GF-D8 (cell line): ENCODE results near the gene CLDN15.

Source experiments
- DNase-seq: peaks from one replicate; lab custom pipeline; 2025; lab: John Stamatoyannopoulos, UW

CLDN15 gene

DNA sequence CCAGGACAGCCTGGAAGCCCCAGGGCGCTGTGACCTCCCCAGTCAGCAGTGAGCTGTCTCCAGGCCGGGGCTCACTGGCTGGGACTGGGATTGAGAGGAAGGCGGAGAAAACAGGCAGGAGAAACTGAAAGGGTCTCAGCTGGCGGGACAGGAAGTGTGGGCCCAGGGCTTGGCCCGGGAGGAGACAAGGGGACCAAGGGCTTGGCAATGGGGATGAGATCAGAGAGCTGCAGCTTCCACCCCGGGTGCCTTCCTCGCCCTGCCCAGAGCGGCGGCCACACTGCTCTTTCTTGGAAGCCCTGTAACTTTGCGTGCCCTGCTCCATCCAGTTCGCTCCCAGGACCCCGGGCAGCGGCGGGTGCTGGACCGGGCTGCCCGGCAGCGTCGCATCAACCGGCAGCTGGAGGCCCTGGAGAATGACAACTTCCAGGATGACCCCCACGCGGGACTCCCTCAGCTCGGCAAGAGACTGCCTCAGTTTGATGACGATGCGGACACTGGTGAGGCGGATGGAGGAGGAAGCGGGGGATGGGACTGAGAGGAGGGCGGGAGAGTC, 15.2 kb downstream of the CLDN15 start:
- no peak for DNase-seq

DNA sequence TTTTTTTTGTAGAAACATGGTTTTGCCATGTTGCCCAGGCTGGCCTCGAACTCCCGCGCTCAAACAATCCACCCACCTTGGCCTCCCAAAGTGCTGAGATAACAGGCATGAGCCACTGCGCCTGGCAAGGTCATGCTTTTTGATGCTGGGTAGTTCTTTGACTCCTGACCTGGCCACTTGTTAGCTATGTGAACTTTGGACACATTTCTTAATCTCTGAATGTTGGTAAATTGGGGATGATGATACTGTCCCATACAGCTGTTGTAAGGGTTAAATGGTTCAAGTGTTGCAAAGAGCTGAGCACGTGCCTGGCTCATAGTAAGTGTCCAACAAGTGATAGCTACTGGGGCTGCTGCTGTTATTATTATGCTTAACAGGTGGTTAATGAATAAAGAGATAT, 17.3 kb downstream of the CLDN15 start:
- no peak for DNase-seq

DNA sequence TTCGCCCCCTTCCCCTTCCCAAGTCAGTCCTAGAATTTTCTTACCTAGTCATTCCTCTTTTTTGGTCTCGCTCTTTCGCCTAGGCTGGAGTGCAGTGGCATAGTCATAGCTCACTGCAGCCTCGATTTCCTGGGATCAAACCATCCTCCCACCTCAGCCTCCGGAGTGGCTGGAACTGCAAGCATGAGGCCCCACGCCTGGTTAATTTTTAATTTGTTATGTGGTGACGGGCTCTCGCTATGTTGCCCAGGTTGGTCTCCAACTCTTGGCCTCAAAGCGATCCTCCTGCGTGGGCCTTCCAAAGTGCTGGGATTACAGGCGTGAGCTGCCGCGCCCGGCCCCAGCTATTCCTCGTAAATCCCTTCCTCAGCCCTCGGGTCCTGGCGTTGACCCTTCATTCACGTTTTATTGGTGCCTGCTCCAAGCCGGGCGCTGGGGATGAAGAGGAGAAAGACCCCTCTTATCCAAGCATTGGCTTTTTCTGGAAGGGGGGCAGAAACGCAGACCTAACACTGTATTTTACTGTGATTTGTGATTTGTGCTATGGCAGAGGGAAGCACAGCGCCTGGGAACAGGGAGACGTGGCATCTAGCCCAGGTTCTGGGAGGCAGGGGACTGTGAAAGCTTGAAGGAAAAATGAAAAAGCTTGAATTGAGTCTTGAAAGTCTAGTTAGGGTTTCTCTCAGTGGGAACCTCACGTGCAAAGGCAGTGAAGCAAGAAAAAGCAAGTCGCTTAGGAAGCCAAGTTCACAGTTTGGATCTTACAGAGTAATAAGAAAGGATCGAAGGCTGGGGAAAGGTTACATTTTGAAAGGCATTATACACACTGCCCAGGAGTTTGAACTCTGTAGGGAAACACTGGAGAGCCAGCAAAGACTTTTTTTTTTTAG, 19.1 kb downstream of the CLDN15 start:
- DNase-seq, result no peak

DNA sequence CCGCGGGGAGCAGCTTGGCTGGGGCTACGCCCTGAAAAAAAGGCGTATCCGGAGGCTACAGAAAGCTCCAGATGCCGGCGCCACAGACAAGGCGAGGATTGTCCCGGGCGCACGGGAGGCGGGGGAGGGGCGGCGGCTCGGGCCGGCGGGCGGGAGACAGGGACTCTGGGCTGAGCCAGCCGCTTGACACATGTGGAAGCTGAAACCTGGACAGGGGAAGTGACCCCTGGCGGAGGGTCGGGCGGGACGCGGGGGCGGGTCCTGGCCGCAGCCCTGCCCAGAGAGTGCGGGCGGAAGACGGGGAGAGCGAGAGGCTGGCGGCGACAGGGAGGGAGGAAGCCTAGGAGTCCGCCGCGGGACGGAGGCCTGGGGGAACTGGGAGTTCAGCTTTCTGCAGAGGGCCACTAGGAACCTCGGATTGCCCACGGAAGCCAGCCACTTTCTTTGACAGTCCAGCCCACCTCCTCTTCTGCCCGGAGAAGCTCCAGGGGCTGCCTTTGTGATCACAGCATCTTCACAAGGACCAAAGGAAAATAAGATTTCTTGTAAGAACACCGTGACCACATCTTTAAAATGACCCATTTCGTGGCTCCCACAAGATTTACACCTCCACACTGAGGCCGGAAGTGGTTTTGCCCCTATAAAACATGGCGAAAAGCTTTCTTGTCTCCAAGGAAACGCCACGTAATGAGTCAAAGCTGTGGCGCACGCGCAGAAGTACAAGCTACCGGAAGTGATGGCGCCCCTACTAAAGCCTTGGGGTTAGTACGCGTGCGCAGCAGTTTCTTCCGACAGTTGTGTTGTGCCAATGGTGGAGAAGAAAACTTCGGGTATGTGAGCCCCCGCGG, 20.0 kb downstream of the CLDN15 start, which contains the start of the genes PLOD3 and ZNHIT1:
TSS of gene PLOD3 (minus strand) at position 194 of the 848 bp plus-strand sequence. CDS start 307 bp downstream, outside the sequence.
TSS of gene ZNHIT1 (plus strand) at position 778 of the 848 bp plus-strand sequence. CDS start at position 809, 31 bp downstream.
- DNase-seq, result peak; percentile 91

- DNase-seq, result no peak
These were observed 20.7 kb downstream of the CLDN15 start for GRCh38 chr7:101216860-101217387.

DNA sequence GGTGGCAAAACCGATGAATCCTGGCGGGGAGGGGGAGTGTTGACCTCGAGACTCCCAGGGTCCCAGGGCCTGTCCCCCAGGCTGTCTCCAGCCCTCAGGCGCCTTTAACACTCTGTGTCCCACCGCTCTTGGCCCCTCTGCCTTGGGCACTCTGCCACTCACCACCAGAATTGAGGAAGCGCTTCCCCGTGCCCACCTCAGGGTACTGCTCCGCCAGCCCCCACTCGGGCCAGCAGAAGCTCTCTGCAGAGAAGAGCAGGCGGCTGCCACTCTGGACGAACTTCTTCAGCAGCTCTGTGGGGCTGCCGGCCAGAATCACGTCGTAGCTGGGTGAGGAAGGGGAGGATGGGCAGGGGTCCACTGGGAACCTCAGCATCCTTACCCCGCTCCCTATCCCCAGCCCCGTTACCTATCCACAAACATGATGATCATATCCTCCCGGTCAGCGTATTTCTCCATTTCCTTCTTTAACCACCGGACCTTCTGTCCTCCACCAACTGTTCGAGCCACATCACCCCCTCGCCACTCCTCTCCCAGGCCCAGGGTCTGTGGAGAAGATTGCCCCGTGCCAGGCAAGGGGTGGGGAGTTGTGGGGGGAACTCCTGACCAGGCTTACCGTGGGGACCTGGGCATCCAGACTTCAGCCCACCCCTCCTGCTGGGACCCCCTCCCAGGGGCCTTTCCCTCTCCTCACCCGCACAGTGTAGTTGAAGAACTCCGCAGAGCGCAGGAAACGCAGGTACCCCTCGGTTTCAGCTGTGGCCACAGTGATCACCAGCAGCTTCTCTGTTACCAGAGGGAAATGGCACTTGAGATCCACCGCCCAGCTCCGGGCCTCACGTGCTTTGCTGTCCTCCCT, 21.4 kb downstream of the CLDN15 start:
- DNase-seq, result peak; percentile 25

- DNase-seq, result no peak
These were observed 25.6 kb downstream of the CLDN15 start for GRCh38 chr7:101212014-101212413.

GRCh38 chr7:101211501-101211900, 26.1 kb downstream of the CLDN15 start:
- DNase-seq, result no peak

- DNase-seq, result no peak
These were observed 27.5 kb downstream of the CLDN15 start for GRCh38 chr7:101210143-101210542.

DNA sequence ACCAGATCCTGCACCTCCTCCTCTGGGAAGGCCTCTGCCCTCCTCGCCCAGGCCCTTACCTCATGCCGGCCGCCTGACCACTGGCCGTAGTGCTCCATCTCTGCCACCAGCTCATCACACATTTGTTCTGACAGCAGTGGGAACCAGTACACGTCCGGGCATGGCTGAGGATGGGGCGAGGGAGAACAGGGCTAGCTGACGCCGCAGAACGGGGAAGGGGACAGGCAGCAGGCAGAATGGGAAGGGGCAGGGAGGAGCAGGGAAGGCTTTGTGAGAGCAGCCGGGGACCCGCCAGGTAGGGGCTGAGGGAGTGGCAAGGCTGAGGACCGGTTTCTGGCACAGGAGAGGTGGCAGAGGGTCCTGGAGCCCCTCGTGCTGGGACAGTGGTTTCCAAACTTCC, 28.8 kb downstream of the CLDN15 start:
- DNase-seq, result no peak

DNA sequence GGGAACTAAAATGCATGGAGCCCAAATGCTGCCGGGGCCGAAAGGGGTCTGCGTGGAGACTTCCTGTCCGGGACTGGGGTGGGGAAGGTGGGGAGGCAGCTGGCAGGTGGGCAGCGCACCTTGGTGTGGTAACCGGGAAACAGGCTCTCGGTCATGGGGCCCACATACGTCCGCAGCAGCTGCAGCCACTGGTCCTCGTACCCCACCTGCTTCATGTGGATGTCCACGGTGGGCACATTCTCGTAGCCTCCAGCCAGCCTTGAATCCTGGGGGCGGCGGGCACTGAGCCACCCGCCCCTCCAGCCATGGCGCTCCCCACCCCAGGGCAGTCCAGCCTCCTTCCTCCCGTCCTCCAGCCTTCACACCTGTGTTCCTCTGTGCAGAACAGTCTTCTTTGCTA, 30.1 kb downstream of the CLDN15 start:
- DNase-seq, result no peak

DNA sequence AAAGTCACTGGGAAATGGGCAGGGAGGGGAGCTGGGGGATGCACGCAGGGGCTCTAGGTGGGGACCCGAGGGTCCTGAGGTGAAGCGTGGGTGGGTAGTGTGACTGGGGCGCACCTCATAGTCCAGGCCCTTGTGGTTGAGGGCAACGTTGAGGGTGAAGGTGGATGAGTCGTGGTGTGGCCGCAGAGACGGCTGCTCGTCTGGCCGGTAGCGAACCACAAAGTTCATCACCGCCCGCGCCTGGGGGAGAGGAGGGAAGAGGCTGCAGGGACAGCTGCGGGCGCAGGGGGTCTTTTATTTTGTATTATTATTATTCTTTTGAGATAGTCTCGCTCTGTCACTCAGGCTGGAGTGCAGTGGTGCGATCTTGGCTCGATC, 30.9 kb downstream of the CLDN15 start:
- DNase-seq, result no peak

- DNase-seq, result no peak
These were observed 31.5 kb downstream of the CLDN15 start for GRCh38 chr7:101205901-101206664.

DNA sequence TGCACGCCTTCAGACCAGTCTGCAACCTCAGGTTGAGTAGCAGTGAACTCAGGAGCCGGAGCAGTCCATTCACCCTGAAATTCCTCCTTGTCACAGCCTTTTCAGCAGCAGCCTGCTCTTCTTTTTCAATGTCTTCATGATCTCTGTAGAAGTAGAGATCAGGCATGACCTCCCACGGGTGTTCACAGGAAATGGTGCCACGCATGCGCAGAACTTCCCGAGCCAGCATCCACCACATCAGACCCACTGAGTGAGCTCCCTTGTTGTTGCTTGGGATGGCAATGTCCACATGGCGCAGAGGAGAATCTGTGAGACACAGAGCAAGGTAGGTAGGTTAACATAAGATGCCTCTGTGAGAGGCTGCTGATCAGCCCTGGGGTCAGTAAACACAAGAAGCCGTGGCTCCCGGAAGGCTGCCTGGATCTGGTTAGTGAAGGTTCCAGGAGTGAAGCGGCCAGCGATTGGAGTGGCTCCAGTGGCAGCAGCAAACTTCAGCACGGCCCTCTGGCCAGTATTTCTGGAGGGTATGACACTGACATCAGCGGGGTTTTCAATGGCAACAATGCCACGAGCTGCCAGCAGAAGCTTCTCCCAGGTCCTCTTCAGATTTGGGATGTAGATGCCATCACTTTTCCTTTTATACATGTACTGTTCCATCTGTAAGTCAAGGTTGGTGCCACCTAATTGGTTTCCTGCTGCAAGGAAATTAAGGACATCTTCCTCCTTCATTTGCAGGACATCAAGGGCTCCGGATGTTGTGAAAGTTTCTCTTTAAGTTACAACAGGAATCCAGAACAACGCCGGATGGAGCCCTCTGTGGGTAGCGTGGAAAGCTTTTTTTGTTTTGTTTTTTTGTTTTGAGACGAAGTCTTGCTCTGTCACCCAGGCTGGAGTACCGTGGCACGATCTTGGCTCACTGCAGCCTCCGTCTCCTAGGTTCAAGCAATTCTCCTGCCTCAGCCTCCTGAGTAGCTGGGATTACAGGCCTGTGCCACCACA, 33.6 kb downstream of the CLDN15 start:
- peak; percentile 62 for DNase-seq

DNA sequence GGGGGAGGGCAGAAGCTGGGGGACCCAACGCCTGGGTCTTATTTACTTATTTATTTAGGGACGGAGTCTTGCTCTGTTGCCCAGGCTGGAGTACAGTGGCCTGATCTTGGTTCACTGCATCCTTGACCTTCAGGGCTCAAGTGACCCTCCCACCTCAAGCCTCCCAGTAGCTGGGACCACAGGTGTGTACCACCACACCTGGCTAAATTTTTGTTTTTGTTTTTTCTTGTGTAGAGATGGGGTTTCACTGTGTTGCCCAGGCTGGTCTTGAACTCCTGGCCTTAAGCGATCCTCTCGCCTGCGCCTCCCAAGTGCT, 35.0 kb downstream of the CLDN15 start:
- no peak for DNase-seq

- DNase-seq, result no peak
These were observed 35.7 kb downstream of the CLDN15 start for GRCh38 chr7:101201695-101202602.

DNA sequence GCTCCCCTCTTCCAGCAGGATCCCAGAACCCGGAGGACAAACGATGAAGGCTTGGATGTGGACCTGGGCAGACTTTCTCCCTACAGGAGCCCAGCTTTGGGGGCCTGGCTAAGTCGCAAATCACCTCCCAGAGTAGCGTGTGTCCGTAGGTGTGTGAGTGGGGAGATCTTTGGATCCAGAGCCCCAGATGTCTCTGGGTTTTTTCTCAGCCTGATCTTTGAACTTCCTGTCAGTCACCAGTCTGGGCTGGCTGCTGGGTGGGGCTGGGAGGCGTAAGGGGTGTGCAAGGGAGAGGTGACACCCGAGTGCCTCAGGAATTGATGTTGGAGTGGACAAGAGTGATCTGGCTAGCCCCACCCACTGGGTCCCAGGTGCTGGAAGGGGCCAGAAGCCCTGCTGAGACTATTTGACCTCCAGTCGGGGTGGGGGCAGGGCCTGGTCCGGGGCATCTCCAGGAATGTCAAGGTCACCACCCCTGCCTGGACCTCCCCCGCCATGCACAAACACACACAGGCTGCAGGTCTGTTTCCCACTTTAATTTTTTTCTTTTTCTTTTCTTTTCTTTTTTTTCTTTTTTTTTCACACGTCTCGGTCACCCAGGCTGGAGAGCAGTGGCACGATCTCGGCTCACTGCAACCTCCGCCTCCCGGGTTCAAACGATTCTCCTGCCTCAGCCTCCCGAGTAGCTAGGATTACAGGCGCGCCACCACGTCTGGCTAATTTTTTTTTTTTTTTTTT, 36.6 kb downstream of the CLDN15 start, which contains the start of gene MOGAT3:
TSS of gene MOGAT3 (minus strand) at position 175 of the 738 bp plus-strand sequence. CDS start 182 bp downstream, outside the sequence.
- DNase-seq, result no peak

DNA sequence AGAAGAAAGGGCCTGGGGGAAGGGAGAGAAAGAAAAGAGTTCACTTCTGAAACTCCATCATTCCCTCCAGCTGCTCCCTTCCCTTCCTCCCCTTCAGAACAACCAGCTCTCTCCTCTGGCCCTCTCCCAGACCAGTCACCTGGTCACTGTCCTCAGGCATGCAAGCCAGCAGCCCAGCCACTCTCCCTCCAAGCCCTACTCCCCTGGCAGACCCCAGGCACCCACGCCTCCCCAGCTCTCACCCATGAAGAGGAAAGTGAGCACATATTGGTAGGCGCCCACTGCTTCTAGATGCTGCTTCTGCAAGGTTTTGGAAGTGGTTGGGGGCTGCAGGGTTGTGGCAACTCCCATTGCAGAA, 37.1 kb downstream of the CLDN15 start:
- no peak for DNase-seq
